Endothelial cell of umbilical vein (primary cell): ENCODE data around the gene DVL1. TPM values are rescaled to one million over a fixed set of nuclear protein-coding genes. Genes with fewer than 3 reads are reported as not detected.

Experiments
- BruUV-seq: library from RNA; stranded (reverse); fragments of 400-500 nt; replicated peaks from 2 replicates; lab custom pipeline; 2021; lab: Mats Ljungman, UMichigan
- CTCF ChIA-PET: fragments of 300-600, 350-600 bp; sonication (Branson Sonifier 250); formaldehyde crosslinking; loops from one replicate; lab custom pipeline; 2021; ENCODE audit warnings: antibody characterized with exemption, inconsistent platforms; lab: Charles Lee
- POLR2A ChIA-PET: fragments of 300-600, 350-600 bp; sonication (Branson Sonifier 250); formaldehyde crosslinking; loops from one replicate; lab custom pipeline; 2021; ENCODE audit warnings: antibody characterized with exemption, inconsistent platforms; lab: Charles Lee
- DNase-seq: peaks from one replicate; pipeline ENCODE4 v3.0.0-alpha.2; 2011; ENCODE audit warnings: low read depth, low spot score
- FAIRE-seq: peaks from 2 replicates; lab custom pipeline; 2011; peaks lifted over from hg19 to GRCh38; lab: Jason Lieb, UNC
- H2AFZ ChIP-seq: 2 replicates; pipeline ENCODE4 v1.6.0; 2012; ENCODE audit warnings: low read depth, low read length, control low read depth, inconsistent platforms
- H3K27ac ChIP-seq: 2 replicates; pipeline ENCODE4 v1.5.1; 2011; ENCODE audit warnings: low read depth, mild to moderate bottlenecking, control low read depth, low read length, moderate library complexity; ENCODE audit not compliant: insufficient read depth
- H3K27me3 ChIP-seq, 2 experiments: 2 replicates each; pipeline versions ENCODE4 v1.6.0 to v1.6.1; 2011; ENCODE audit warnings: low read length in 2 of 2, mixed read lengths in 1 of 2; ENCODE audit not compliant: control insufficient read depth in 2 of 2, insufficient read depth in 2 of 2
- H3K36me3 ChIP-seq, 2 experiments: 2 replicates in 1 of 2; 3 replicates in 1 of 2; pipeline ENCODE4 v1.5.1; 2011; ENCODE audit warnings: low read length in 2 of 2, mild to moderate bottlenecking in 1 of 2, moderate library complexity in 1 of 2; ENCODE audit not compliant: control insufficient read depth in 2 of 2, insufficient read depth in 2 of 2; ENCODE audit errors: extremely low read depth in 1 of 2
- H3K4me1 ChIP-seq: 3 replicates; pipeline ENCODE4 v1.5.1; 2011; ENCODE audit warnings: mild to moderate bottlenecking, low read length; ENCODE audit not compliant: control insufficient read depth, insufficient read depth; ENCODE audit errors: extremely low read depth
- H3K4me2 ChIP-seq: 2 replicates; pipeline ENCODE4 v1.6.1; 2011; ENCODE audit warnings: low read length, control low read depth, mixed read lengths; ENCODE audit not compliant: insufficient read depth
- H3K4me3 ChIP-seq, 3 experiments: fragments of 200-600 bp in 1 of 3; sonication (generic), shearing (Covaris generic) in 1 of 3; replicated peaks in 1 of 3; 2 replicates each; pipeline ENCODE4 v1.5.1; 2011 to 2016; ENCODE audit warnings: control low read depth in 3 of 3, low read length in 3 of 3, mild to moderate bottlenecking in 2 of 3, inconsistent platforms in 1 of 3, low read depth in 1 of 3, moderate library complexity in 1 of 3; ENCODE audit not compliant: insufficient read depth in 1 of 3
- H3K79me2 ChIP-seq: 2 replicates; pipeline ENCODE4 v1.6.0; 2012; ENCODE audit warnings: low read length, inconsistent platforms; ENCODE audit not compliant: control insufficient read depth, insufficient read depth
- H3K9ac ChIP-seq: replicated peaks from 2 replicates; pipeline ENCODE3; 2011; ENCODE audit warnings: low read length, control low read depth; ENCODE audit not compliant: insufficient read depth; ENCODE audit errors: extremely low read depth
- H3K9me1 ChIP-seq: replicated peaks from 3 replicates; pipeline ENCODE4 v1.6.0; 2011; ENCODE audit warnings: mild to moderate bottlenecking, low read length; ENCODE audit not compliant: control insufficient read depth, insufficient read depth; ENCODE audit errors: extremely low read depth
- H3K9me3 ChIP-seq: replicated peaks from 2 replicates; pipeline ENCODE4 v1.5.1; 2012; ENCODE audit warnings: low read length, inconsistent platforms; ENCODE audit not compliant: control insufficient read depth, insufficient read depth
- H4K20me1 ChIP-seq: replicated peaks from 2 replicates; pipeline ENCODE3; 2011; ENCODE audit warnings: mild to moderate bottlenecking, low read length; ENCODE audit not compliant: control insufficient read depth, insufficient read depth; ENCODE audit errors: extremely low read depth
- EZH2 ChIP-seq: IDR thresholded peaks from 2 replicates; pipeline ENCODE4 v1.6.1; 2012; ENCODE audit warnings: borderline replicate concordance, low read depth, mild to moderate bottlenecking, moderate library complexity, low read length, inconsistent platforms; ENCODE audit not compliant: severe bottlenecking
- FOS ChIP-seq: IDR thresholded peaks from 2 replicates; pipeline ENCODE4 v1.6.1; 2011; ENCODE audit warnings: mild to moderate bottlenecking, low read length, moderate library complexity, borderline replicate concordance; ENCODE audit not compliant: insufficient read depth
- GATA2 ChIP-seq: IDR thresholded peaks from 2 replicates; pipeline ENCODE4 v1.7.0; 2011; ENCODE audit warnings: low read depth, mild to moderate bottlenecking, moderate library complexity, mixed read lengths, low read length; ENCODE audit not compliant: insufficient read length, insufficient read depth
- JUN ChIP-seq: IDR thresholded peaks from 2 replicates; pipeline ENCODE4 v1.6.1; 2011; ENCODE audit warnings: borderline replicate concordance, low read depth; ENCODE audit not compliant: insufficient read length, insufficient read depth
- MYC ChIP-seq: IDR thresholded peaks from one replicate; pipeline ENCODE4 v1.6.1; 2011; ENCODE audit warnings: mild to moderate bottlenecking, low read depth, low read length
- POLR2A ChIP-seq: IDR thresholded peaks from 2 replicates; pipeline ENCODE4 v1.6.1; 2012; ENCODE audit warnings: low read depth, mild to moderate bottlenecking, control low read depth, low read length
- POLR2AphosphoS5 ChIP-seq: IDR thresholded peaks from 2 replicates; pipeline ENCODE4 v1.6.1; 2012; ENCODE audit warnings: low read depth, mild to moderate bottlenecking, control low read depth, low read length, moderate library complexity; ENCODE audit not compliant: insufficient read depth
- dilution Hi-C: fragments of 300-500 bp; cut with MboI; formaldehyde crosslinking; loops from one replicate; pipeline ENCODE4 v1.15.0; 2019; ENCODE audit warnings: low sequenced_read_pairs; ENCODE audit not compliant: extremely low pct_ligation_motif_present
- intact Hi-C: fragments of 100-400 bp; cut with micrococcal nuclease; formaldehyde crosslinking; loops from one replicate; pipeline ENCODE4 v1.10.0; 2022
- polyA plus RNA-seq, 4 experiments: library from polyadenylated mRNA; depleted of rRNA in 3 of 4; stranded (reverse) in 3 of 4; unstranded in 1 of 4; fragments of >200 nt; gene quantifications; 2 replicates each; pipeline versions ENCODE4 v1.2.1 to v1.2.3, GENCODE V29; 2011 to 2012; ENCODE audit warnings: missing spikeins in 1 of 4
- total RNA-seq: library from RNA; stranded (reverse); gene quantifications from 2 replicates; pipeline ENCODE4 v1.2.3, GENCODE V29; 2021
- TF ChIP-seq, protein P1 (sequence below): IDR thresholded peaks from 2 replicates; pipeline ENCODE4 v1.6.1; 2011; ENCODE audit not compliant: insufficient read depth, insufficient read length
- TF ChIP-seq, protein P2 (sequence below), 2 donors: IDR thresholded peaks; 1 replicate in 1 of 2; 2 replicates in 1 of 2; pipeline ENCODE4 v1.5.1; 2011; ENCODE audit warnings: low read length in 2 of 2, mild to moderate bottlenecking in 2 of 2, moderate library complexity in 2 of 2, control low read depth in 1 of 2, inconsistent platforms in 1 of 2, low read depth in 1 of 2; ENCODE audit not compliant: insufficient read depth in 1 of 2; ENCODE audit errors: extremely low read depth in 1 of 2

The DVL1 gene
- total and polyA plus RNA-seq, 2 donors (not counting 3 experiments of a cell fraction or from before 2014, with no cell fraction given): 26.8 to 36.5 TPM

DNA sequence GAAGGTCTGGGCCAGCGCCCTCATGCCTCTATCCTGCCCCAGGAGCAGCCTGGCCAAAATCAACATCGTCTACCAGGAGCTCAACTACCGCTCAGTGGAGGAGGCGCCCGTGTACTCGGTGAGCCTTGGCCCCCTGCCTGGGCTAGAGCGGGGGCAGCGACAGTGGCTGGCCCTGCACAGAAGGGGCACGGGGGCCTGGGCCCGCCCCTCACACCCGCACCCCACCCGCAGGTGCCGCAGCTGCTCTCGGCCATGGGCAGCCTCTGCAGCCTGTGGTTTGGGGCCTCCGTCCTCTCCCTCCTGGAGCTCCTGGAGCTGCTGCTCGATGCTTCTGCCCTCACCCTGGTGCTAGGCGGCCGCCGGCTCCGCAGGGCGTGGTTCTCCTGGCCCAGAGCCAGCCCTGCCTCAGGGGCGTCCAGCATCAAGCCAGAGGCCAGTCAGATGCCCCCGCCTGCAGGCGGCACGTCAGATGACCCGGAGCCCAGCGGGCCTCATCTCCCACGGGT is 58.1 kb downstream of the DVL1 start:
- H3K4me1 ChIP-seq: no peaks in the 10 kb centered on the region
- H2AFZ ChIP-seq: no peak overlapping the region
- DNase-seq (no peak), FAIRE-seq (no peak)
- no peak overlapping the region for H3K4me3 ChIP-seq
- H3K27me3 ChIP-seq: no peaks in the 10 kb centered on the region
- H3K9me1 ChIP-seq: no peaks in the 10 kb centered on the region
- TF ChIP-seq, protein P1, sequence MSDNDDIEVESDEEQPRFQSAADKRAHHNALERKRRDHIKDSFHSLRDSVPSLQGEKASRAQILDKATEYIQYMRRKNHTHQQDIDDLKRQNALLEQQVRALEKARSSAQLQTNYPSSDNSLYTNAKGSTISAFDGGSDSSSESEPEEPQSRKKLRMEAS: no peak
- TF ChIP-seq FOS (no peak), JUN (no peak), MYC (no peak), POLR2A (no peak), POLR2AphosphoS5 (no peak), GATA2 (no peak), EZH2 (no peak)
- TF ChIP-seq, protein P2, sequence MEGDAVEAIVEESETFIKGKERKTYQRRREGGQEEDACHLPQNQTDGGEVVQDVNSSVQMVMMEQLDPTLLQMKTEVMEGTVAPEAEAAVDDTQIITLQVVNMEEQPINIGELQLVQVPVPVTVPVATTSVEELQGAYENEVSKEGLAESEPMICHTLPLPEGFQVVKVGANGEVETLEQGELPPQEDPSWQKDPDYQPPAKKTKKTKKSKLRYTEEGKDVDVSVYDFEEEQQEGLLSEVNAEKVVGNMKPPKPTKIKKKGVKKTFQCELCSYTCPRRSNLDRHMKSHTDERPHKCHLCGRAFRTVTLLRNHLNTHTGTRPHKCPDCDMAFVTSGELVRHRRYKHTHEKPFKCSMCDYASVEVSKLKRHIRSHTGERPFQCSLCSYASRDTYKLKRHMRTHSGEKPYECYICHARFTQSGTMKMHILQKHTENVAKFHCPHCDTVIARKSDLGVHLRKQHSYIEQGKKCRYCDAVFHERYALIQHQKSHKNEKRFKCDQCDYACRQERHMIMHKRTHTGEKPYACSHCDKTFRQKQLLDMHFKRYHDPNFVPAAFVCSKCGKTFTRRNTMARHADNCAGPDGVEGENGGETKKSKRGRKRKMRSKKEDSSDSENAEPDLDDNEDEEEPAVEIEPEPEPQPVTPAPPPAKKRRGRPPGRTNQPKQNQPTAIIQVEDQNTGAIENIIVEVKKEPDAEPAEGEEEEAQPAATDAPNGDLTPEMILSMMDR (IDR thresholded peaks at IDR 0.05; ENCODE audit: extremely low read depth in 1 of 2, insufficient read depth in 1 of 2, low read depth in 1 of 2, low read length in 2 of 2): no peak
- H3K4me2 ChIP-seq: no peak overlapping the region
- no peaks in the 10 kb centered on the region for H4K20me1 ChIP-seq
- no peaks in the 10 kb centered on the region for H3K79me2 ChIP-seq
- no peaks in the 10 kb centered on the region for H3K36me3 ChIP-seq
- intact Hi-C loops (no loop called here), dilution Hi-C loops (no loop called here)
- ChIA-PET CTCF (interaction anchor here (0.6 to 5.5 kb wide), 30 partner anchors 12 to 315 kb away, joined by 3 to 286 read pairs (median 5); partner anchors contain the start of genes B3GALT6, PERM1, SDF4 and UBE2J2), POLR2A (interaction anchor here (1.0 kb wide), 1 partner anchor 169 kb away, joined by 4 read pairs; no protein-coding TSS in a partner anchor)
- no TSS peak for BruUV-seq
- no peak overlapping the region for H3K9ac ChIP-seq
- H3K27ac ChIP-seq: no peak overlapping the region
- H3K9me3 ChIP-seq: no peaks in the 10 kb centered on the region
